SW 1271 (cell line): ENCODE measurements around the gene S1PR1.

Experiments used
- DNase-seq, 2 experiments: peaks; one replicate each; lab custom pipeline; 2025; lab: John Stamatoyannopoulos, UW

S1PR1 gene

DNA sequence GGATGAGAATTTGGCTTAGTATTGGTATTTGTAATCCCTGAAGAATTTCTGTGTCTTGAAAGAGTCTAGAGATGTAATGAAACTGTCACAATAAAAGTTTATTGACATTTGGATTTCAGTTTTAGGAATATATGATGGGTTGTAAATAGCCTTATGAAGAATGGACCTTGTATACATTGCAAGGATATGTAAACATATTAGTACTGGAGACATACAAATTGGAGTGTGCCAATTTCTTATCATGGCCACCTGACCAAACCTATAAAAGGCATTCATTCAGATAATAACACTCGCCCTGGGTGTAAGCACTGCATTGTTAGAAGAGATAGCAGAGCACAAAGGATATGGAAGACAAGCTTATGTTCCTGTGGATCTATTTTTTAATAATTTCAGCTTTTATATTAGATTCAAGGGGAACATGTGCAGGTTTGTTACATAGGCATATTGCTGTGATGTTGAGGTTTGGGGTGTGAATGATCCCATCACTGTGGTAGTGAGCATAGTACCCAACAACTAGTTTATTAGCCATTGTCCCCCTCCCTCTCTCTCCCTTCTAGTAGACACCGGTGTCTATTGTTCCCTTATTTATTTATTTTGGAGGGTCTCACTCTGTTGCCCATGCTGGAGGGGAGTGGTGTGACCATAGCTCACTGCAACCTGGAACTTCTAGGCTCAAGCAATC lies 8.6 kb downstream of the S1PR1 start:
- DNase-seq: no peak

DNA sequence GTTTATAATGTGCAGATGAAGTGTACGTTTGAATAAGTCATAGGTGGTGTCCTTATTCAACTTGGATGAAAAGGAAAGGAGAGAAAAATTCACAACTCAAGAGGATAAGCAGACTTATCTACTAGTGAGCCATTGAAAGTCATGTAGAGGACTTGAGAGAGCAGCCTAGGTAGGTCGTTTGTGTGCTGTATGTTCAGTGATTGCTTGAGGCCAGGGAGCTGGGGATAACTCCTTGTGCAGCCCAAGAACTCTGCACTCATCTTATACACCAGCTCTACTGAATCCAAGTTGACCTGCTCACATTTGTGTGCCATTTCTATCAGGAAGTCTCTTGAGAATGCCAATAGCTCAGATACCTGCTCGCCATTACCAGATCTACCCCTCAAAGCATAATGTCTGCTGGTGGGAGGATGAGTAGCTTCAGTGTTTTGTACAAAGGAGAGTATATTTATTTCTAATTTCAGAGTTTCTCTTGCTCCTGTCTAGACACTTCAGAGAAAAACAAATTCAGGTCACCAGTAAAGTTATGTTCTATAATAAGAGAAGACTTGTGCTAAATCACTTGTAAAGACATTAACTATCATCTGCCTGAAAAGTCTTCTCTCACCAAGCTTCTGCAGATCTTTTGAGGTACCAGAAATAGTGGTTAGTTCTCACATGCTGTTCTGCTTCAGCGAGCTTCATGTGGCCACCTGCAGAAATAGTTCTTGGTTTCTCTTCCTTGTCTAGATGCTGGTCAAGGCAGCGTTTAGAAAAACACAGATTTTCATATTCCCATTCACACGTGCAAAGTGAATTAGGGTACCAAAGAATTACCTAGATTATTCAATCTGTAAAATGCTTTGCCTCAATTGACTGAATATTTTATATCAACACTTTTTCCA lies 10.8 kb downstream of the S1PR1 start:
- no peak for DNase-seq

DNA sequence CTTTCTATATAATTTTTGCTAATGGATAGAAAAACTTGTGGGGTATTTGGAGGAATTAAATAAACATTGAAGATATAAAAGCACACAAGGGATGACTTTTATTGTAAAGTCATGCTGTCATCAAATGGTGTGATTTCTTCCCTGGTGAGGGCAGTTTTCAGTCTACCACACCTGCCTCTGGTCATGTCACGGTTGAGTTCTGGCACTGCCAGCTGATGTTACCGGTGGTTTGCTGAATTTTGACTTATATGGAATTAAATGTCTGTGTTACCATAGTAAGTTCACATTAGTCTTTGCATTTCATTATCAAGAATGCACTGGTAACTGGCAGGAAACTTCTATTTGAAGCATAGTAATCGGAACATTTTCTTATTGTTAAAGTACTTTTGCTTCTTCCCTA lies 13.4 kb downstream of the S1PR1 start:
- DNase-seq: no peak

DNA sequence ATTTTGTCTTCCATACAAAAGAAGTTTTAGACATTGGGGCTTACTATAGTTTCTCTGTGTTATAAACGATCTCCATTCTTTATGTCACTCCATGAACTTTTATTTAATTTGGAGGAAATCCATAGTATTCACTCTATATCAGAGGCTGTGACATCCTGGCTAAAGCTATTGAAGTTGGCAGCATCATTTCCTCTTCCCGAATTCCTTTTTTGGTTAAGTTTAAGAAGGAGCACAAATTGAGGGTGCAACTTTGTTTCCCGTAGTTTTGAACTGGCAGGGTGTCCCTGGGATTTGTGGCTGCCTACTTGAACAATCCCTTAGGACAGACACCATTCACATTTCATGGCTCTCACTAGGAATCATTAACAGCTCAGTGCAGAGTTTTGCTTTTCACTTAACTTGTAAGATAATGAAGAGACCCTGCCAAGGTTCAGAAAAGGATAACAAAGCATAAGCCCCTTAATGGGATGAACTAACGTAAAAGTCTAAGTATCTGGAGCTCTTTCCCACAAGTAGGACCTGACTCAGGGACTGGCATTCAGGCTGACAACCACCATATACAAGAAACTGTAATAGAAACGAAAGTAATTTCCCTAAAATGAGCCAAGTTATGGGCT lies 13.9 kb downstream of the S1PR1 start:
- no peak for DNase-seq

DNA sequence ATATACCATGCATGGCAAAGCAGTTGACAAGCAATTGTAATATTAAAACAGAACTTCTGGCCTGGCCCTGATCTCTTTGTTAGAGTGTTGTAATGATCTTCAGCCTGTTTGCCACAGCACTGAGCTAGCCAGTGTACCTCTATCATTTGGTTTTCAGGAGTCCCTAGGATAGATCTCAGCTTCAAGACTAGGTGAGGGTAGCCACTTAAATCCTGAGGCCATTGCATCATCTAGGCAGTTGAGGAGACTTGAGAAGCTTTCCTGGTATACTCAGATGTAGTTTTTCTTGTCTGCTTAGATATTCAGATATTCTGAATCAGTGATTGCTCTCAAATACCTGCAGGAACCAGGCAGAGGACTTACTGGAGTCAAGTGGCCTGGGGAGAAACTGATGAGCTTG lies 14.7 kb downstream of the S1PR1 start:
- no peak for DNase-seq

DNA sequence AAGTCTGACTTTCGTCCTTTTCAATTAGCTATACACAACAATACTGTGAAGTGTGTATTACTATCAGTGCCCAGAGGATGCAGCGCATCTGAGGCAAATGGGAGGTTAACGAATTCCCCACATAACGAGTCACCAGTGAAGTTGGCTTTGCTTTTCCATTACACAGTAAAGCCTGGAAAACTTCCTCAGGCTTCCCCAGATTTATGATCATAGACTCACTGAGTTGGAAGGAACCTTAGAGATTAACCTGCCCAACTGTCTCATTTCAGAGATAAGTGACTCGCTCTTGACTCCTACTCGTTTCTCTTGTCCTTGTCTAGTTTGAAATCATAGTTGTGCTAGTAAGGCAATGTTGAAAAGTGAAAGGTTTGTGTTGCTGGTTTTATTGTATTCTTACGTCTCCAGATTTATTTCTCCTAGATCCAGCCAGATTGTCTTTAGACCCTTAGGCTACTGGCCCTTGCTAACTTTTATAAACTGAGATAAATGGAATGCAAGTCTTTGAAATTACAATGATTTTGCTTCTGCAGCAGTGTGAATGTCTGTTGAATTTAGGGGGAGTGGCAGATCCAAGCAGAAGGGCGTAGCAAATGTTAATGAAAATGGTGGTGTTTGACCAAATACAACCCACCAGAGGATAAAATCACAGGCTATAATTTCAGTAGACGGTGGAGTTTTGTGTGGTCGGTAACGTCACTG lies 17.3 kb downstream of the S1PR1 start:
- DNase-seq: no peak

DNA sequence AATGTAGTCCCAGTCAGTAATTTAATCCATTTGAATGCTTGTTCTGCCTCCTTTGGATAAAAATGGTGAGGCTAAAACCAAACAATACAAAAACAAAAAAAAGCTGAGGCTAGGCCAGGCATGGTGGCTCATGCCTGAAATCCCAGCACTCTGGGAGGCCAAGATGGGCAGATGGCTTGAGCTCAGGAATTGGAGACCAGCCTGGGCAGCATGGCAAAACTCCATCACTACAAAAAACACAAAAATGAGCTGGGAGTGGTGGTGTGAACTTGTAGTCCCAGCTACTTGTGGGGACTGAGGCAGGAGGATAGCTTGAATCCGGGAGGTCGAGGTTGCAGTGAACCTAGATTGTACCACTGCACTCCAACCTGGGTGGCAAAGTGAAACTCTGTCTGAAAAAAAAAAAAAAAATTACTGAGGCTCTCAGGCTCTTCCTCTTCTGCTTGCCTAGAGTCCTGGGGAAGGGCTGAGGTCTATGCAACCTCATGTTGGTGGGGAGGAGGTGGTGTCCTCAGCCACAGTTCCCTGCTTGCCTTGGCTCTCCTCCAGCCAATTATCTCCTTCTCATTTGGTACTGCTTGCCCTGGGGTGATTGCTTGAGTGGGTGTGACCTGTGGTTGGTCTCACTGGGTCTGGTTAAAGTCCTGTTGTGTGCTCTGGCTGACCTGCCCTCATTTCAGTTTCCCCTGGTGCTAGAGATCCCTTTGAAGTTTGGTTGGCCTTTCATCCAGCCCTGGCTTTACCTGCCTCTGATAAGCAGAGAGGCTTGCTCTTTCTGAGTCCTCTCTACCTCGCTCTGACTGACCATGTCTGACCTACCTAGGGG lies 20.9 kb downstream of the S1PR1 start:
- no peak for DNase-seq

DNA sequence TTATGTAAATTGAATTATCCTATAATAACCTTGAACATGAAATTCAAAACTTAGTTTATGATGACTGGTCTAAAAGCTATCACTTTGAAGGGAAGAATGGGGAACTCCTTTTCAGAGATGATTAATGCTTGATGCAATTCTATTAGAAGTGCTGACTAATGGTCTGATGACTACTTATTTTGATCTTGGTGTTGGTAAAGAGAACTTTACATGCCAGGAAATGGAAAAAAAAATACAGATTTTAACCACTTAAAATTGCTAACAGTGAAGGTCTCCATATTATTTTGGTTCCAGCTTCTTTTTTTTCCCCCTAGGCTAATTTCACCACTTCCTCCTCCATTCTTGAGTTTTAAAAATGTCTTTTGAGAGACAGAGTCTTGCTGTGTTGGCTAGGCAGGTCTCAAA lies 22.9 kb downstream of the S1PR1 start:
- DNase-seq: no peak

DNA sequence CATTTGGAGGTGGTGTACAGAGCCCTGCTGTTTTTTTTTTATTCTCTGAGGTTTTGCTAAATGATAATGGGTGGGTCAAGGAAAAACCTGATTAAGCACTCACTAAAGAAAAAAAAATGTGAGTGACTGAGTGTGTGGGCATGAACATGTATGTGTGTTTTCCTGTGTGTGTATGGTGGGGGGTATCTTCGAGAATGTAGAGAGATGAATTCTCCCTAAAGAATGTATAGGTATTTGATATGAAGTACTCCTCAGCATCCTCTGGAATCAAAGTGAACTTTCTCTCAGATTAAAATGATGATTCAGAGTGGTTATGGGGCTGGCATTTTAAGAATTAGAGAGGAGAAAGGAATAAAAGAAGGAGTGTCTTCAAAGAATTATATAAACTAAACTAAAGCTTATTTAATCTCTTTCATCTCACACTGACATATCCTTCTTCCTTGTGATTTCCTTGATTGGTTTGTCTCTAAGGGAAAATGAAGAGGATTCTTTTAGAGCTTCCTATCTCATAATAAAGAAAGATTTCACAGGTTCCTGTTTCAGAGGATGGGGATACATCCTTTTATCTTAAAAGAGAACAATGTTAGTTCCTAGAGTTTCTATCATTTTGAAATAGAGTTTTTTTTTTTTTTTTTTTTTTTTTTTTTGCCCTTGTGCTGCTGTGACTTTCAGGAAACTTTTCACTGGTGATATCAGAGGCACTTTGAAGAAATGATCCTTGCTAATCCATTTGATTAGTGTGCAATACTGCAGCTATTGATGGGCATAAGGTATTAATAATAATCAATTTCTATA lies 23.9 kb downstream of the S1PR1 start:
- no peak for DNase-seq

DNA sequence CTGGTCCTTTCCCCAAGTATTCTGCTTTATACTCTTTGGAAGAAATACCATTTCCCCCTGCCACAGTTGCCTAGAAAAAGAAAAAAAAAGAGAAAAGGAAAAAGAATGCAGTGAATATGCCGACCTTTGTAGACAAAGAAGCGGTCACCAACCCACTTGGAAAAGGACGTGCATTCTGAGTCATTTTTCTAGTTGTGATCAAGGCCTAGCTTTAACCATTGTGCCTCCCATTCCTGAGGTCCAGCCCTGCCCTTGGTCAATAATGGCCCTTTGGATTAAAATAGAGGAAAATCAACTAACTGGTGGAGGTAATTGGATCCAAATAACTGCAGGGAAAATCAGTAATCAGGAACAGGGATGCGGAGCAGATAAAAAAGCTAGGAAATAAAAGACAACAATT lies 24.8 kb downstream of the S1PR1 start:
- DNase-seq: no peak

DNA sequence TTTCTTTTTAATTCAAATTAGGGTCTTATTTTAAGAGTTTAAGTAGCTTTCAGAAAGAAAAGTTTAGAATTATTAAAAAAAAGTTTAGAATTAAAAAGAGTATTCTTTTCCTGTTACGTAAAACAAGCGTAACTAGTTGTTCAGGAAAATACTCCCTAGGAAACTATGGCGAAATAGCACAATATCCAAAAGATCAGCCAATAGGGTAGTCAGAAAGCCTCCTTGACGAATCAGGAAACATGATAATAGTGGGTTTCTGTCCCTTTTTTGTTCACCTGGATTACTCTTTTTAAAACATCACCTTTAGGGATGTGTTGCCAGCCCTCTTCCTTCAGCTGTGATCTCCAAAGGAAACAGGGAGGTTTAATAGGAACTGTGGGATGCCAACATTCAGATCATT lies 25.2 kb downstream of the S1PR1 start:
- no peak for DNase-seq

DNA sequence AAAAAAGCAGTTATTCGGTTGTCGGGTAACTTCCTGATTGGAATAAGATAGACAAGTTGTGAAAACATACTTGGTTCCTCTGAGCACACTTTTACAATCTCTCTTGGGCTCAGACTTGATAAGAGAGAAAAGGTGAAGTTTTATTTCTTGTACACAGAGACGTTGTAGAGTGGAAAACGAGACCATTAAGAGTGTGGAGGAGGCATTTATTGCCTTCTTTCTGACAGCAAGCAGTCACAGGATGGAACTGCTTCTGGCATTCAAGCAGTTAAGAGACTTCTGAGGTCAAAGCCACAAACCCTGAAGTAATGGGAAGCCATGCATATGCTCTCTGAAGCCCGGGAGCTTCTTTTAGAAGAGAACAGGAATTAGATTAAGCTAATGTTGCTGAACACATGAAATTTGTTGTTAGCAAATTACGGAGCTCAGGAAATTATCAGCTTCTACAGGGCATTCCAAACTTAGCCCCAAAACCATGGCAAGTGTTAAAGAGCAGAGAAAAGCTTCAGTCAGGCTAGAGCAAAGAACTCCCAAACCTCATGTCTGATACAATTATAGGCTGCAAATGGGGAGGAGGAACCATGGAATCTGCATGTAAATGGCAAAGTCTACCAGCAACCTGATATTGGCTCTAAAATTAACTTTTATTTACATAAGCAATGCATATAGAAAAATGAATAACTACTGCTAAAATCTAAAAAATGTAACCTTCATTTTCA lies 26.0 kb downstream of the S1PR1 start:
- DNase-seq: no peak

DNA sequence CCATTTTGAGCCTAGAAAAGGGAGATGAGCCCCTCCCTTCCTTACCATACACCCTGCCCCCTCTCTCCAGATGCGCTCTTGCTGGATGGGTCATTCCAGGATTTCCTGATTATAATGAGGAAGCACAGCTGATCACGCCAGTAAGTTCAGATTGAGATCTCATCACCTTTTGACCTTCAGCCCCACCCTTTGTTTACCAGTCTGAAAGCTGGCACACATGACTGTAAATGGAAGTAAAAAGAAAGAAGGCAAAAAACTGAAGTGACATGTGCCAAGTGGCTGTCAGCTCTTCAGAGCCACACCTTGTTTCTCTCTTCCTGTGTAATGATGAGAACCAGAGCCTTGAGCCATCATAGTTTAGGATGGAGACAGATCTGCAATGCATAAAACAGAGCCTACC lies 27.9 kb downstream of the S1PR1 start:
- no peak for DNase-seq

DNA sequence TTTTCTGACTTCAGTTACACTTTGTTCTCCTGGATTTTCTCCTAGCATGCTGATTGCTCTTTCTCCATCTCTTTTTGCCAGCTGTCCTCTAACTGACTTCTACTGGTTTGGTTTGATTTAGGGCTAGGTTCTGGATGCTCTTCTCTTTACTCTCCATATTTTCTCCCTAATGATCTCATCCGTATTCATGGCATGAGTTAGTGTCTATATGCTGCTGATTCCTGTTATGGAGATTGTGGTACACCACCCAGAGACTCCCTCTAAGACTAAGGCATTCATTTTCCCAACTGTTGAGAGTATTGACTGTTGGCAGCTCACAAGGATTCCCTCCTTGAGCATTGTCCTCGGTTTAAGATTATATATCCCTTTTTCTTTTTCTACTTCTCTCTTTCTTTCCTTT lies 28.9 kb downstream of the S1PR1 start:
- no peak for DNase-seq

DNA sequence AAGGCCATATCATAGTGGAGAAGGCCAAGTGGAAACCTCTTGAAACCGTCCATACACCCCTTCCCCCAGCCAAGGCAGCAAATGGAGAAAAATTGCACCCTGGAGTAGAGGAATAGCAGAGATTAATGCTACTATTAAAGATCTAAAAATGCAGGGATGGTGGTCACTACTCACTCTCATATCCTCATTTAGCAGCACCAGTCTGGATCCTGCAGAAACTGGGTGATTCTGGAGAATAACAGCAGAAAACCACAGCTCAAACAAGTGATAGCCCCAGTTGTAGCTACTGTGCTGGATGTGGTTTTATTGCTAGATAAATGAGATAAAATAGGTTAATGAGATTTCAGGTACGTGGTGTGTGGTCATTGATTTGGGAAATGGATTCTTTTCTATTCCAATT lies 30.3 kb downstream of the S1PR1 start:
- no peak for DNase-seq

DNA sequence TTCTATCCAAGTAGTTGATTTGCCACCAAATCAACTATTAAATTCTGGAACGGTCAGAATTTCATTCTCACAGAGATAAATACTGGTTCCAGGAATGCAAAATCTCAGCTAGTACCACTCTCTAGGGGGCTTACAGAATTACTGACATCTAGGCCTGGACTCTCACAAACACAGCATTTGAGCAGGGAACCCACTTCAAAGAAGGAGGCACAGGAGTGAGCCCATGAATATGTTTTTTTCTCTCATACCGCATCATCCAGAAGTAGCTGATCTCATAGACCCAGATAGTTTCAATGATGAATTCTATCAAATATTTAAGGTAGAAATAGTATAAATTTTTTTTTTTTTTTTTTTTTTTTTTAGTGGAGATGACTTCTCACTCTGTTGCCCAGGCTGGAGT lies 32.1 kb downstream of the S1PR1 start:
- DNase-seq: no peak

DNA sequence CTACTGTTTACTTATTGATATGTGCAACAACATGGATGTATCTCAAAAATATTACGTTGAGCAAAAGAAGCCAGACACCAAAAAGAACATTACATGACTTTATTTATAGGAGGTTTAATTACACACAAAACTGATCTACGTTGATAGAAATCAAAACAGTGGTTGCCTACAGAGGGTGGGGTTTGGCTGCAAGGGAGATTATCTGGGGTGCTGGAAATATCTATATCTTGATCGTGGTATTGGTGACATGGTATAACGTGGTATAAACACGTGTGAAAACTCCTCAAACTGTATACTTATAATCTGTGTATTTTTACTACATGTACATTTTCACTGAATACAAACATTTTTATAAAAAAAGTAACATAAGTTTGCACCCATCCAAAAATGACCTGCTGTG lies 38.9 kb downstream of the S1PR1 start:
- DNase-seq: no peak

DNA sequence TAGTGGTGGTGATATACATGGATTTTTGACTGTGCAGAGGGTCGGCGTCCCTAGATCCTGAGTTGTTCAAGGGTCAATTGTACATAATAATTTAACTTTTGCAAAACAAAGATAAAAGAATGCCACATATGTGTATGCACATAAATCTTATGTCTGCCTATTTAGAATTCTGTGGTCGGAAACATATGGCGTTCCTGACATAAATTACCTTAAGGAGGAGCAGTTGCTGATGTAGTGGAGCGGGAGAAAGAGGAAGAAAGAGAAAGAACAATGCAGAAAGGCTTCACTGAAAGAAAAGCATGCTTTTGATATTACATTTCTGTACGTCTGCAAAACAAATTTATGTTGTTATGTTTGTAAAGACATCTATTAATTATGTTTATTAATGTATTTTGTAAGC lies 40.0 kb downstream of the S1PR1 start:
- no peak for DNase-seq

DNA sequence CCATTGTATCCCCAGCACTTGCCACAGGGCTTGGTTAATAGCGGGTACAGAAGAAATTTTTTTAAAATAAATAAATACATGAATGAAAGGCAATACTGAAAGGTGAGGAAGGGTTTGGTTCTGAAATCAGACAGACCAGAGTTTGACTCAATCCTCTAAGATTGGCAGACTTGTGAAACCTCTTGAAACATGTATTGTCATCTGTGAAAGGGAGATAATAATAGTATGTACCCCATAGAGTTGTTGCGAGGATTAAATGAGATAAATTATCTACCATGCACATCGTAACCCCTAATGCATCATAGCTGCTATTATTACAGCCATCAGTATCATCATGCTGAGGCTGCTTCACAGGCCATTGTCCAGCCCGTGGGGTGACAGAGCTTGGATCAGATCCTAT lies 41.4 kb downstream of the S1PR1 start:
- DNase-seq: no peak

DNA sequence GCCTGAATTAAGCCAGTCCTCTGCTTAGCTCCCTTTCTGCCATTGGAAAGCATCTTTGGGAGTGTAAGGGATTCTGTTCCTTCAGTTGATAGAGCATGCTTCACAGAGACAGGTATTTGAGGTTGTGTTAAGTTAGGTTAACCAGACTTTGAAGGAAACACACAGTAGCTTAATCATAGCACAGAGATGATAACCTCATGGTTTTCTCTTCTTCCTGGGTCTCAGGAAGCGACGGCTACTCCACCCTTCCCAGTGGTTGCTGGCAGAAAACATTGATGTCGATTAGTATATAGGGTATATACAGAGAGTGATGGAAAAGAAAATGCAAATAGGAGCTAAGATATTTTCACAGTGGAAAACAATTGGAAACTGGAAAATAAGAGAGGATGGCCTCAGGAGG lies 42.0 kb downstream of the S1PR1 start:
- no peak for DNase-seq
